HG03442 (cell line): ENCODE results near the gene ADAR.
A peak's percentile ranks its signal among the peaks of the same experiment; 100 is the strongest.
"Not testable (repeated sequence)": the region's sequence is repeated elsewhere in the genome, so short reads cannot be mapped to it uniquely, and the experiment has no call there.

Experiments used
- ATAC-seq: cut with Tn5 transposase; IDR thresholded peaks from one replicate; pipeline ENCODE4 v1.9.1; 2021; ENCODE audit warnings: mild to moderate bottlenecking, moderate library complexity; ENCODE audit not compliant: unreplicated experiment

The ADAR gene

GRCh38 chr1:154607609-154608396 lies at the start of gene ADAR:
Gene ADAR, minus strand, starts transcription at chr1:154608186. Its CDS starts 180 bp downstream, at chr1:154608006.
- peak; percentile 66 for ATAC-seq

- ATAC-seq, result no peak
Observed at GRCh38 chr1:154657556-154657955, 49.6 kb upstream of the ADAR start.

- ATAC-seq, result no peak
Observed at GRCh38 chr1:154652893-154653292, 44.9 kb upstream of the ADAR start.

- not testable (repeated sequence) for ATAC-seq
Observed at GRCh38 chr1:154644724-154645123, 36.7 kb upstream of the ADAR start.

GRCh38 chr1:154641534-154641933 lies 33.5 kb upstream of the ADAR start:
- ATAC-seq, result no peak

GRCh38 chr1:154639876-154640275 lies 31.9 kb upstream of the ADAR start:
- ATAC-seq, result no peak

GRCh38 chr1:154635171-154635570 lies 27.2 kb upstream of the ADAR start:
- no peak for ATAC-seq

- no peak for ATAC-seq
Observed at GRCh38 chr1:154629675-154630073, 21.7 kb upstream of the ADAR start.

- no peak for ATAC-seq
Observed at GRCh38 chr1:154629061-154629674, 21.2 kb upstream of the ADAR start.

- no peak for ATAC-seq
Observed at GRCh38 chr1:154628121-154628405, 20.1 kb upstream of the ADAR start.

GRCh38 chr1:154627257-154628120 lies 19.5 kb upstream of the ADAR start:
- ATAC-seq, result peak; percentile 45

- ATAC-seq, result no peak
Observed at GRCh38 chr1:154626456-154627256, 18.7 kb upstream of the ADAR start.

- no peak for ATAC-seq
Observed at GRCh38 chr1:154624746-154625643, 17.0 kb upstream of the ADAR start.

GRCh38 chr1:154623358-154623757 lies 15.4 kb upstream of the ADAR start:
- no peak for ATAC-seq

- no peak for ATAC-seq
Observed at GRCh38 chr1:154622503-154623039, 14.6 kb upstream of the ADAR start.

GRCh38 chr1:154621875-154622274 lies 13.9 kb upstream of the ADAR start:
- ATAC-seq, result no peak

- no peak for ATAC-seq
Observed at GRCh38 chr1:154620751-154621150, 12.8 kb upstream of the ADAR start.

GRCh38 chr1:154619181-154619948 lies 11.4 kb upstream of the ADAR start:
- ATAC-seq, result no peak
